PC-3 (cell line): ENCODE data around the gene PDIA5. TPM values are rescaled to one million over a fixed set of nuclear protein-coding genes. Genes with fewer than 3 reads are reported as not detected.
A peak's percentile ranks its signal among the peaks of the same experiment; 100 is the strongest.

ENCODE experiments used
- ATAC-seq: fragments of 200-7000 bp; cut with Tn5 transposase; 2 replicates; pipeline ENCODE4 v1.9.1; 2020; ENCODE audit warnings: mild to moderate bottlenecking, moderate library complexity
- BruUV-seq: library from RNA; stranded (reverse); fragments of 400-500 nt; replicated peaks from 2 replicates; lab custom pipeline; 2021; lab: Mats Ljungman, UMichigan
- CTCF ChIA-PET: fragments of 300-600 bp; sonication (Branson Sonifier 250); formaldehyde crosslinking; loops from one replicate; lab custom pipeline; 2022; ENCODE audit warnings: antibody characterized with exemption; lab: Charles Lee
- POLR2A ChIA-PET: fragments of 300-600 bp; sonication (Branson Sonifier 250); formaldehyde crosslinking; loops from one replicate; lab custom pipeline; 2022; ENCODE audit warnings: antibody characterized with exemption; ENCODE audit not compliant: unreplicated experiment; lab: Charles Lee
- DNase-seq: peaks from one replicate; pipeline ENCODE4 v3.0.0-alpha.2; 2015
- H2AFZ ChIP-seq: fragments of 300-600 bp; sonication (generic); 2 replicates; pipeline ENCODE4 v1.6.0; 2016; ENCODE audit warnings: antibody characterized with exemption, low read length
- H3F3A ChIP-seq: fragments of 300-600 bp; sonication (generic); one replicate; pipeline ENCODE4 v1.6.0; 2017; ENCODE audit warnings: antibody characterized with exemption, low read length, control low read depth, mild to moderate bottlenecking; ENCODE audit not compliant: unreplicated experiment
- H3K27ac ChIP-seq: fragments of 300-600 bp; sonication (generic); 2 replicates; pipeline ENCODE4 v1.5.1; 2016; ENCODE audit warnings: mild to moderate bottlenecking, low read length
- H3K27me3 ChIP-seq: fragments of 300-600 bp; sonication (generic); 2 replicates; pipeline ENCODE4 v1.6.1; 2016; ENCODE audit warnings: low read length, mixed read lengths
- H3K36me3 ChIP-seq: fragments of 300-600 bp; sonication (generic); 2 replicates; pipeline ENCODE4 v1.6.1; 2016; ENCODE audit warnings: low read depth, mixed run types, low read length, mixed read lengths
- H3K4me1 ChIP-seq: fragments of 300-600 bp; sonication (generic); 2 replicates; pipeline ENCODE4 v1.5.1; 2016; ENCODE audit warnings: low read length; ENCODE audit not compliant: insufficient read depth
- H3K4me2 ChIP-seq: fragments of 300-600 bp; sonication (generic); 2 replicates; pipeline ENCODE4 v1.6.0; 2016; ENCODE audit warnings: low read length
- H3K4me3 ChIP-seq: fragments of 300-600 bp; sonication (generic); 2 replicates; pipeline ENCODE4 v1.5.1; 2016; ENCODE audit warnings: mild to moderate bottlenecking, low read length, mixed read lengths
- H3K79me2 ChIP-seq: fragments of 300-600 bp; sonication (generic); 2 replicates; pipeline ENCODE4 v1.6.1; 2017; ENCODE audit warnings: low read length, mixed read lengths
- H3K9ac ChIP-seq: fragments of 300-600 bp; sonication (generic); 2 replicates; pipeline ENCODE4 v1.6.0; 2016; ENCODE audit warnings: mild to moderate bottlenecking, low read length
- H3K9me2 ChIP-seq: fragments of 300-600 bp; sonication (generic); replicated peaks from 2 replicates; pipeline ENCODE4 v1.6.1; 2016; ENCODE audit warnings: mixed run types, low read length, mixed read lengths
- H3K9me3 ChIP-seq: fragments of 300-600 bp; sonication (generic); 2 replicates; pipeline ENCODE4 v1.6.1; 2016; ENCODE audit warnings: low read length, mixed read lengths
- H4K20me1 ChIP-seq: fragments of 300-600 bp; sonication (generic); 2 replicates; pipeline ENCODE4 v1.6.1; 2016; ENCODE audit warnings: low read length, mixed read lengths
- CTCF ChIP-seq: fragments of 300-600 bp; sonication (generic); conservative IDR thresholded peaks from 2 replicates; pipeline ENCODE4 v1.5.1; 2017; ENCODE audit warnings: antibody characterized with exemption, low read depth, mild to moderate bottlenecking, low read length
- EZH2 ChIP-seq: fragments of 300-600 bp; sonication (generic); IDR thresholded peaks from one replicate; pipeline ENCODE4 v1.6.1; 2017; ENCODE audit warnings: antibody characterized with exemption, mild to moderate bottlenecking, low read length; ENCODE audit not compliant: unreplicated experiment
- EZH2phosphoT487 ChIP-seq: fragments of 300-600 bp; sonication (generic); IDR thresholded peaks from 2 replicates; pipeline ENCODE4 v1.6.1; 2018; ENCODE audit warnings: mild to moderate bottlenecking, antibody characterized with exemption, low read length, borderline replicate concordance
- intact Hi-C: fragments of 100-400 bp; cut with micrococcal nuclease; formaldehyde crosslinking; loops from 2 replicates; pipeline ENCODE4 v1.9.0; 2023
- total RNA-seq: library from RNA; depleted of rRNA; stranded (reverse); fragments of >200 nt; gene quantifications from 2 replicates; pipeline ENCODE4 v1.2.3, GENCODE V29; 2014

The PDIA5 gene
- total RNA-seq, 1 experiment from 2014 or later: 24.6 TPM

DNA sequence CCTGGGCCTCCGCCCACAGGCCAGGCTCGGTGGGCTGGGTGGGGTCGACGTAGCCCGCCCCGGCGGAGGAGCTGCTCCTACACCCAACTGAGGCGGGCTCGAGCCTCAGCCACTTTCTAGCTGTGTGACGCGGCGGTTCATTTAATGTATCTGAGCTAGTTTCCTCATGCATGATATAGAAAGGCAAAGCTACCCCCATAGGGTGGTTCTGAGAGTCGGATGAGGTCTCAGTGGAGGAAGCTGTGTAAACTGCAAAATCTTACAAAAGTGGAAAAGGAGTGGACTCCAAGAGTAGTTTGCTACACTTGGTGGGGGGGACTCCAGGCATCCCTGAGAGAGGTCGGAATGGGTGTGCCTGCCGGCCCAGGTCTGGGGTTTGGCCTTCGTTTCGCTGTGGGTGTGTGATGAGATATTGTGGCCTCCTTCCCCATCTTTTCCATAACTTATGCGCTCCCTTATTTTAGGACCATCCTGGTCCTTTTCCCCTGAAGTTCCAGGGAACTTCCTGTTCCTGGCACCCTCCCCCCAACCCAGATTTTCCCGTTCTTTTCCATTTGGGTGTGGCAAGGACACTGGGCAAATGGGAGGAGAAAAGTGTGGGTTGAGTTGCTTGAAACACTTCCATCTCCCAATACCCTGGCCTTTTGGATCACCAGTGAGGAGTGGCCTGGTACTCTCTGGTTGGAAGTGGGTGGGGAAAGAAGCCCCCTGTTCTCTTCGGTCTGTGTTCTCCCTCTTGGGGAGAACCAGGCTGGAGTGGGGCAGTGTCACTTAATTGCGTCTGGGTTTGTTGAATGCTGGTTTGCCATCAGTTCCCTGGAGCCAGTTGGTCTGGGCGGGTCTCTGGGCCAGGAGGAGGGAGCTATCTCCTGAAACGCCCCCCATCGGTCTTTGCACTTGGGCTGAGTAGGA, 1.1 kb downstream of the PDIA5 start:
- TF ChIP-seq EZH2 (no peak), EZH2phosphoT487 (no peak), CTCF (no peak)
- Histone ChIP-seq H3K36me3 (no peaks in the 10 kb centered on the region), H3K27ac (peak overlapping the region; percentile 25), H3F3A (no peaks in the 10 kb centered on the region), H3K27me3 (no peaks in the 10 kb centered on the region), H3K4me2 (peak overlapping the region; percentile 89), H3K9me3 (no peaks in the 10 kb centered on the region), H3K4me3 (peak overlapping the region; percentile 86), H3K9ac (peak overlapping the region; percentile 92), H2AFZ (peak overlapping the region; percentile 90), H3K79me2 (peaks cover 58% of the 10 kb centered on the region), H4K20me1 (peaks cover 24% of the 10 kb centered on the region), H3K4me1 (peaks cover 15% of the 10 kb centered on the region), H3K9me2 (no peaks in the 10 kb centered on the region)
- DNase-seq (peak; percentile 74), ATAC-seq (peak; percentile 19)
- ChIA-PET CTCF (no interaction called here), POLR2A (interaction anchor here (0.6 kb wide), 1 partner anchor 389 kb away, joined by 3 read pairs; no protein-coding TSS in a partner anchor)
- intact Hi-C loops: loop anchor here (5.0 kb wide), 1 partner anchor 134 kb away; the partner anchor contains the start of gene SEC22A
- TSS peak; percentile 69 for BruUV-seq

DNA sequence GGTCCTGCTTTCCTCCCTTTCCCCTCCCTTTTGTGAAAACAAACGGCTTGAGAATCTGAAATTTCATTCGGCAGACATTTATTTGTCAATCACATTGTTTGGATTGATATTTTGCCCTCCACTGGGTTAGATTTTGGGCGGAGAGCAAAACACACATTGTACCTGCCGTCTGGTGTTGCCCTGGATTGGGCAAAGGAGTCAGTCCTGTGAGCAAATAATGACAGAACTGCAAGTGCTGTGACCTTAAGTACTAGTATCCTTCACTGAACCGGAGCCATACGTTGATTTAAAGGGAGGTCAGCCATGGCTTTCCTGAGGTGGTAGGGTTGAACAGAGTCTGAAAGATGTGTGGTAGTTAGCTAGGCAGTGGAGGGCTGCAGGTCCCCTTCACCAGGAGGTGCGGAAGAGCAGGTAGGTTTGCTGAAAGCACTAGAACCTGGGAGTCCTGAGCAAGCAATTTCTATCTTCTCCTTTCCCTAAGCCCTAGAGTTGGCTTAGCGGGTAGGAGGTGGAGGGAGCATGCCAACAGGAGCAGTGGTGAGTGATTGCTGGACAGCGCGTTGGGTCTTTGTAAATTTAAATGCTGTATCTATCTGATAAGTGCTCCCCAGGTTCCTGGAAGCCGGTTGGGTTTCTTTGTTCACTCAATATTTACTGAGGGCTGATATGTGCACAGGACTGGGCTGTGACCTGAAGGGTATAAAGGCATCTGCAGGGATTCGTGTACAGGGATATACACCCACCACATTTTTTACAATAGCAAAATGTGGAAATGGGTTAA, 2.0 kb downstream of the PDIA5 start:
- Histone ChIP-seq H3K36me3 (no peaks in the 10 kb centered on the region), H3K4me3 (peak overlapping the region; percentile 86), H2AFZ (peak overlapping the region; percentile 90), H3K4me1 (peaks cover 15% of the 10 kb centered on the region), H3K9me3 (no peaks in the 10 kb centered on the region), H3K27ac (no peak overlapping the region), H3K9ac (peak overlapping the region; percentile 92), H3F3A (no peaks in the 10 kb centered on the region), H4K20me1 (peaks cover 31% of the 10 kb centered on the region), H3K79me2 (peaks cover 67% of the 10 kb centered on the region), H3K9me2 (no peaks in the 10 kb centered on the region), H3K27me3 (no peaks in the 10 kb centered on the region), H3K4me2 (peak overlapping the region; percentile 89)
- no TSS peak for BruUV-seq
- DNase-seq (peak; percentile 32), ATAC-seq (no peak)
- TF ChIP-seq EZH2phosphoT487 (no peak), CTCF (0 out of 2 replicates have a peak, but pooled peaks have one; percentile 30), EZH2 (no peak)
- intact Hi-C loops: loop anchor here (5.0 kb wide), 1 partner anchor 134 kb away; the partner anchor contains the start of gene SEC22A
- POLR2A ChIA-PET: no interaction called here
- CTCF ChIA-PET: no interaction called here
